NCI-H2196 treated with DMSO at 0.1 percent for 48 hours (cell line): ENCODE results near the gene PRPF31.
A peak's percentile ranks its signal among the peaks of the same experiment; 100 is the strongest.
"Not testable (repeated sequence)": the region's sequence is repeated elsewhere in the genome, so short reads cannot be mapped to it uniquely, and the experiment has no call there.

Experiments
- DNase-seq: peaks from one replicate; lab custom pipeline; 2025; ENCODE audit not compliant: unreplicated experiment; lab: John Stamatoyannopoulos, UW

The PRPF31 gene

DNA sequence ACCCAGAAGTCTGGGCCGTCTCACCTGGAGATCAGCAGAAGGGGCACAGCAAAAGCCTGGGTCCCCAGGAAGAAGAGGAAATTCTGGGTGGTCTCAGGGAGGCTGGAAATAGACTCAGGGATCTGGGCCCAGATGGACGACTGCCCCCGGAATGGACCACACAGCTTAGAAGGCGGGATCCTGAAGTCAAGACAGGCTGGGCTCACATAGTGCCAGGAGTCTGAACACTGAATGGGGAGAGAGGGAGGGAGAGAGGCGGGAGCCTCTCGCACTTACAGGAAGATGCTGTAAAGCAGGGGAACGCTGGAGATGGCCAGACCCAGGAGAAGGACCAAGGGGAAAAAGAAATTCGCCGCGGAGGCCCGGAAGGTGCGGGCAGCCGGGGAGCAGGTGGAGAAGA lies 45.3 kb downstream of the PRPF31 start:
- no peak for DNase-seq

GRCh38 chr19:54162241-54162805 lies 46.8 kb downstream of the PRPF31 start:
- DNase-seq: peak; percentile 67

GRCh38 chr19:54162884-54163283 lies 47.3 kb downstream of the PRPF31 start:
- no peak for DNase-seq

DNA sequence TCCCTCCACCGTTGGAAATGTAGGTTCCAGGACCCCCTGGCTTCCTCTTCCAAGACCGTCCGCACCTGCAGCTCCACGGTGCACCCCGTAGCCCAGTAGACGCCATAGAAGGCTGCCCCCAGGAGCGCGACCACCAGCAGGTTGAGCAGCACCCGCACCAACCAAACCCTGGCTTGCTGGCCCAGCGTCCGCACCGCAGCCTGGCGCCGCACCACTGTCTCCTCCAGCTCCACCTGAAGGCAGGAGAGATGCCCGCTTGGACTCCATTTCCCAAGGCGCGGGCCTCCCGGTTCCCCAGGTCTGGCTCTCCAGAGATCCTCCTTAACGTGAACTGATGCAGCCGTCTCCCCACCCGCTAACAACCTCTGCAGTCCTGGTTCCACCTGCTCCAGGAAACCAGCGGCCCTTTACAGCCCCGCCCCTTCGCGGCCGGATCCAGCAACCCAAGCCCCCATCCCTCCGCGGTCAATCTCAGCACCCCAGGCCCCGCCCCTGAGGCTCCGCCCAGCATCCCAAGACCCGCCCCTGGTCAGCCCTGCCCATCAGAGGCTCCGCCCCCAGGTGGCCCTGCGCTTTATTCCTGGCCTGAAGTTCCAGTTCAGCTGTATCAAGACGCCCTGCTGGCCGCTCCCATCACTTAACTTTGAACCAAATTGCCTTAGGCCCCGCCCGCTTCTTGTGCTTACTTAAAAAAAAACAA lies 49.0 kb downstream of the PRPF31 start:
- DNase-seq: no peak

GRCh38 chr19:54165222-54165621 lies 49.7 kb downstream of the PRPF31 start:
- no peak for DNase-seq

GRCh38 chr19:54168174-54168917 lies 52.8 kb downstream of the PRPF31 start:
- DNase-seq: peak; percentile 67

DNA sequence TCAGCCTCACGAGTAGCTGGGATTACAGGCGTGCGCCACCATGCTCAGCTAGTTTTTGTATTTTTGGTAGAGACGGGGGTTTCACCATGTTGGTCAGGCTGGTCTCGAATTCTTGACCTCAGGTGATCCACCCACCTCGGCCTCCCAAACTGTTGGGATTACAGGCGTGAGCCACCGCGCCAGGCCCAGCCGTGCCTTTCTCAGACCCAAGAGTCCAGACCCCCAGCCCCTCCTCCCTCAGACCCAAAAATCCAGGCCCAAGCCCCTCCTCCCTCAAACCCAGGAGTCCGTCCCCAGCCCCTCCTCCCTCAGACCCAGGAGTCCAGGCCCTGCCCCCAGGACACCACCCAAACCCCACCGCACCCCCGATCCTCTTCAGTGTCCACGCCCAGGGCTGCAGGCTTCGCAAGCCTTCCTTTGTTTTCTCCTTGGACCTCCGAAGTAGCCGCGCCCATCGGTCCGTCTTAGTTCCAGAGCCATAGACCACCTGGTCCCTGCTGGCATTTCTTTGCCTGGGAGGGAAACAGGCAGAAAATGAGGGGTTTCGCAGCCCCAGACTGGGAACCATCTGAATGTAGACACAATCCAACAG lies 53.7 kb downstream of the PRPF31 start:
- no peak for DNase-seq

DNA sequence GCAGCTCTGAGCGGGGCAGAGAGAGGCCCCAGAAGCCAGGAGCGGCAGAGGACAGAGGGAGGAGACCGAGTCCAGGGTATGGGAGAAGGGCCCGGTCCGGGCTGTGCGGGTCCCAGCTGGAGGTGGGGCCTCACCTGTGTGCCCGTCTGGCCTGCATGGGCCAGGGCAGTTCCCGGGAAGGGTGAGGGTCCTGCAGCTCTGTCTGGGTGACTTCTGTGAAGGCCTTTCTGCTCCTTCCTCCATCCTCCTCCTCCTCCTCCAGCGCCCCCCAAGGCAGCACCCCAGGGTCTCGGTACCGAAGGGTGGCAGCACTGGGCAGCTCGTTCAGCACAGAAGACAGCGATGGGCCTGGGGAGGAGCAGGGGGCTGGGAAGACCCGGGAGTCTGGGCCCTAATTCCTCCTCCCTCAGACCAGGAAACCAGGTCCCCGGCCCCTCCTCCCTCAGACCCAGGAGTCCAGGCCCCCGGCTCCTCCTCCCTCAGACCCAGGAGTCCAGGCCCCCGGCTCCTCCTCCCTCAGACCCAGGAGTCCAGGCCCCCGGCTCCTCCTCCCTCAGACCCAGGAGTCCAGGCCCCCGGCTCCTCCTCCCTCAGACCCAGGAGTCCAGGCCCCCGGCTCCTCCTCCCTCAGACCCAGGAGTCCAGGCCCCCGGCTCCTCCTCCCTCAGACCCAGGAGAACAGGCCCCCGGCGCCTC lies 56.3 kb downstream of the PRPF31 start:
- not testable (repeated sequence) for DNase-seq

DNA sequence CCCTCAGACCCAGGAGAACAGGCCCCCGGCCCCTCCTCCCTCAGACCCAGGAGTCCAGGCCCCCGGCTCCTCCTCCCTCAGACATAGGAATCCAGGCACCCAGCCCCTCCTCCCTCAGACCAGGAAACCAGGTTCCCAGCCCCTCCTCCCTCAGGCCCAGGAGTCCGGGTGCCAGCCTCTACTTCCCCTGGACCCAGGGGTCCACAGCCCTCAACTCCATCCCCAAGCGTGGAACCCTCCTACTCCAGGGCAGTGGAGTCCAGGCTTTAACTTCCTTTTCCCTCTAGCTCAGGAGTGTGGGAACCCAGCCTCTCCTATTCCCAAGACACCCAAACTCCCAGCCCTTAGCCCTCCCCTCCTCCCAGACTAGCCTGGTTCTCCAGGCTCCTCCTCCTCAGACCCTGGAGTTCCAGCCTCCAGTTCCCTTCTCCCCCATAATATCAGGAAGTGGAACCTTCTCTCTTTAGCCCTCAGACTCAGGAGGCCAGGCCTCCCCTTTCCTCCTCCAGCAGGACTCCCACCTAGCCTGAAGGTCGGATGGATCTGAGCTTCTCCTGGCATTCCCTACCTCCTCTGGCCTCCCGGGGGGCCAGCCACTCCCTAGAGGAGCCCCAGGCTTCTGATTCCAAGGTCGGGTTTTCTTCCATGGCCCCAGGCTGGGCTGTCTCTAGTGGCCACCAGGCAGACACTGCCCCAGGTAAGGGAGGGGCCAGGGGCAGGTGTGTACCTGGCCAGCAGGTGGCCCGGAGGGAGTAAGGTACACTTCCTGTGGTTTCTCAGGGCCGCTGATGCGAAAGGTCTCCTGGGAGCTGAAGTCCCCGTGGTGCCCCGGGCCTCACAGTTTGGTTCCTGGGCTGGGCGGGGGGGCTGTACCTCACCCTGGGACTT lies 57.2 kb downstream of the PRPF31 start, which contains the start of gene TMC4:
Gene TMC4 (minus strand): TSS at position 690 of the 888 bp plus-strand sequence. CDS start 43 bp downstream, at position 647.
- peak; percentile 51 for DNase-seq

- no peak for DNase-seq
Observed at GRCh38 chr19:54173359-54173699, 57.8 kb downstream of the PRPF31 start.

- no peak for DNase-seq
Observed at GRCh38 chr19:54173951-54174834, 58.6 kb downstream of the PRPF31 start.

- DNase-seq: no peak
Observed at GRCh38 chr19:54178581-54179261, 63.2 kb downstream of the PRPF31 start.

- DNase-seq: no peak
Observed at GRCh38 chr19:54179262-54179852, 63.8 kb downstream of the PRPF31 start.

- DNase-seq: peak; percentile 98
Observed at GRCh38 chr19:54179921-54180461, 64.4 kb downstream of the PRPF31 start.

- DNase-seq: no peak
Observed at GRCh38 chr19:54180691-54181091, 65.1 kb downstream of the PRPF31 start.
